ENCODE results near the gene SNAP25. TPM values are rescaled to one million over a fixed set of nuclear protein-coding genes. Genes with fewer than 3 reads are reported as not detected.

SNAP25 gene
- total and polyA plus RNA-seq, 9 of the 15 experiments (the other 6 are each of a cell fraction or from before 2014, with no cell fraction given), result 0.07 TPM; not detected in 8

DNA sequence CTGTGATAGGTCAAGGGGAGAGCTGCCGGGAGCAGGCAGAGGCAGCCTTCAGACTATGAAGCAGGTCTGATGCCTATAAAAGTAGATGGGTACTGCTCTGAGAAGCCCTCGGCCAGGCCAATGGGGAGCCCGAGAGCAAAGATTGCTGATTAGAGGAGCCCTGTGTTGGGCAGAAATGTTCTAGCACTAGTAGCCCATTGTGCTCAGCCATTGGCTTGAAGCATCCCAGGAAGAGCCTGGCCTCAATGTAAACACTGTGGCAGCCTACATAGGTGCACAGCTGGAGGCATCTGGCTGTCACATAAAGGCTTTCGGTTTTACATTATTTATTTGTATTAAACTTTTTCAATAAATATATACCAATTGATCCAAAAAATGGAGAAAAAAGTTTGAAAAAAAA, 67.7 kb downstream of the SNAP25 start:
- H3K4me1 ChIP-seq (replicated peaks in 1 of 2; ENCODE audit: control insufficient read depth in 2 of 2, insufficient read depth in 2 of 2, low read length in 2 of 2), result no peaks in the 10 kb centered on the region
- in situ Hi-C loops (cut with MboI) (no loop called here), intact Hi-C loops (cut with micrococcal nuclease) (no loop called here)
- H3K4me2 ChIP-seq (ENCODE audit: insufficient read depth, low read length), result no peak overlapping the region
- DNase-seq (ENCODE audit: extremely low read depth in 1 of 4, low spot score in 3 of 4) (no peak), FAIRE-seq (no peak), ATAC-seq (no peak)
- no peak overlapping the region for H3K4me3 ChIP-seq
- no peaks in the 10 kb centered on the region for H3K36me3 ChIP-seq (ENCODE audit: control insufficient read depth, insufficient read depth, low read length)
- 2% methylated on average over 4 of the region's 4 CpGs for WGBS (ENCODE audit: insufficient coverage, low coverage, missing lambda C conversion rate)
- H3K79me2 ChIP-seq (ENCODE audit: control insufficient read depth, insufficient read depth, low read length), result no peaks in the 10 kb centered on the region
- H3K27ac ChIP-seq (ENCODE audit: extremely low read depth, low read depth, low read length), result no peak overlapping the region
- H3K27me3 ChIP-seq (ENCODE audit: control insufficient read depth in 2 of 2, insufficient read depth in 2 of 2, low read length in 2 of 2), result no peaks in the 10 kb centered on the region
- POLR2A ChIA-PET, result no interaction called here
- no peaks in the 10 kb centered on the region for H3K9me3 ChIP-seq (replicated peaks; ENCODE audit: control insufficient read depth, insufficient read depth, low read depth, low read length)
- H2AFZ ChIP-seq (ENCODE audit: low read depth, low read length), result no peak overlapping the region
- no peak overlapping the region for H3K9ac ChIP-seq (ENCODE audit: insufficient read depth in 1 of 2, low read depth in 2 of 2, low read length in 2 of 2)
- CTCF ChIA-PET (ENCODE audit: low intra/inter-chr PET ratio), result no interaction called here
- no peak for TF ChIP-seq BRCA1 (IDR thresholded peaks at IDR 0.05)
- no peak for TF ChIP-seq BRCA1 (CRISPR knock-in tag; IDR thresholded peaks at IDR 0.05)
- no peak for TF ChIP-seq JUND (IDR thresholded peaks at IDR 0.05; ENCODE audit: borderline replicate concordance, low read depth, low read length)
- no peak for TF ChIP-seq JUND (tag; IDR thresholded peaks at IDR 0.05; ENCODE audit: borderline replicate concordance, low read depth, low read length)
- TF ChIP-seq, protein P1, sequence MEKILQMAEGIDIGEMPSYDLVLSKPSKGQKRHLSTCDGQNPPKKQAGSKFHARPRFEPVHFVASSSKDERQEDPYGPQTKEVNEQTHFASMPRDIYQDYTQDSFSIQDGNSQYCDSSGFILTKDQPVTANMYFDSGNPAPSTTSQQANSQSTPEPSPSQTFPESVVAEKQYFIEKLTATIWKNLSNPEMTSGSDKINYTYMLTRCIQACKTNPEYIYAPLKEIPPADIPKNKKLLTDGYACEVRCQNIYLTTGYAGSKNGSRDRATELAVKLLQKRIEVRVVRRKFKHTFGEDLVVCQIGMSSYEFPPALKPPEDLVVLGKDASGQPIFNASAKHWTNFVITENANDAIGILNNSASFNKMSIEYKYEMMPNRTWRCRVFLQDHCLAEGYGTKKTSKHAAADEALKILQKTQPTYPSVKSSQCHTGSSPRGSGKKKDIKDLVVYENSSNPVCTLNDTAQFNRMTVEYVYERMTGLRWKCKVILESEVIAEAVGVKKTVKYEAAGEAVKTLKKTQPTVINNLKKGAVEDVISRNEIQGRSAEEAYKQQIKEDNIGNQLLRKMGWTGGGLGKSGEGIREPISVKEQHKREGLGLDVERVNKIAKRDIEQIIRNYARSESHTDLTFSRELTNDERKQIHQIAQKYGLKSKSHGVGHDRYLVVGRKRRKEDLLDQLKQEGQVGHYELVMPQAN (IDR thresholded peaks at IDR 0.05; ENCODE audit: borderline replicate concordance), result no peak
- no TSS peak for BruUV-seq (replicated peaks)
- no peaks in the 10 kb centered on the region for H3K9me1 ChIP-seq (ENCODE audit: control insufficient read depth, insufficient read depth, low read length)
- H4K20me1 ChIP-seq (replicated peaks; ENCODE audit: control insufficient read depth, insufficient read depth, low read length), result no peaks in the 10 kb centered on the region
